Vagina (tissue), 2 donors: ENCODE measurements around the gene ABAT.

Experiments used
- POLR2A ChIP-seq, 2 donors: fragments of 450-650 bp; IDR thresholded peaks; one replicate each; pipeline ENCODE4 v1.6.1; 2017; ENCODE audit warnings: antibody characterized with exemption in 2 of 2, mild to moderate bottlenecking in 2 of 2, moderate library complexity in 2 of 2
- TF ChIP-seq, protein P1 (sequence below), 3 experiments: fragments of 450-650 bp in 2 of 3; fragments of 200-600 bp in 1 of 3; sonication (generic) in 1 of 3; IDR thresholded peaks; one replicate each; pipeline ENCODE4 v1.5.1; 2017 to 2019; ENCODE audit warnings: antibody characterized with exemption in 3 of 3, mild to moderate bottlenecking in 2 of 3, moderate library complexity in 2 of 3

DNA sequence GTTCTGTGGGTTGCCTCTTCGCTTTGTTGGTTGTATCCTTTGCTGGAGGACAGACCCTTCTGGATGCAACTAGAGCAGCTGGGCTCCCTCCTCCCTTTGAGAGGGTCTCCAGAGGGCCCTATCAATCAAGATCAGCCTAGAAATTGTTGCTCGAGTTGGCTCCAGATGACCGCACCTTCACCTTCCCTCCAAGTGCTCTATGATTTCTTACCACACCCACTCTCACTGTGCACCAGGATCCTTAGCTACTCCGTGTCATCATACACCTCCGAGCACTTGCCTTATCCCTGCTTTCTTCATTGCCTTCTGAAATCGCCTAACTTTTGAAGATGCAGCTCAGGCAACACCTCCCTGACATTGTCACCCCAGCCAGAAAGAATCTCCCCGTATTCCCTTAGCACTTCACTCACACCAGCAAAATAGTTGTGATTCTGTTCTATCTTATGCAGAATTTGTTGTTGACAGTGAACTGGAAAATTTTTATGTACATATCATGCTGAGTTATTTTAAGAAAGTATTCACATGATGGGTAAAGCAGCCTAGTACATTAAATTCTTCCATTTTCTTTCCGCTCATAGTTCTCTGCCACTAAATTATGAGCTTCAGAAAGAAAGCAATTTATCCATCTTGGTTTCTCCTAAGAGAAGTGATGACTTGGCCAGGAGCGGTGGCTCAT is 52.9 kb downstream of the ABAT start:
- TF ChIP-seq, protein P1, sequence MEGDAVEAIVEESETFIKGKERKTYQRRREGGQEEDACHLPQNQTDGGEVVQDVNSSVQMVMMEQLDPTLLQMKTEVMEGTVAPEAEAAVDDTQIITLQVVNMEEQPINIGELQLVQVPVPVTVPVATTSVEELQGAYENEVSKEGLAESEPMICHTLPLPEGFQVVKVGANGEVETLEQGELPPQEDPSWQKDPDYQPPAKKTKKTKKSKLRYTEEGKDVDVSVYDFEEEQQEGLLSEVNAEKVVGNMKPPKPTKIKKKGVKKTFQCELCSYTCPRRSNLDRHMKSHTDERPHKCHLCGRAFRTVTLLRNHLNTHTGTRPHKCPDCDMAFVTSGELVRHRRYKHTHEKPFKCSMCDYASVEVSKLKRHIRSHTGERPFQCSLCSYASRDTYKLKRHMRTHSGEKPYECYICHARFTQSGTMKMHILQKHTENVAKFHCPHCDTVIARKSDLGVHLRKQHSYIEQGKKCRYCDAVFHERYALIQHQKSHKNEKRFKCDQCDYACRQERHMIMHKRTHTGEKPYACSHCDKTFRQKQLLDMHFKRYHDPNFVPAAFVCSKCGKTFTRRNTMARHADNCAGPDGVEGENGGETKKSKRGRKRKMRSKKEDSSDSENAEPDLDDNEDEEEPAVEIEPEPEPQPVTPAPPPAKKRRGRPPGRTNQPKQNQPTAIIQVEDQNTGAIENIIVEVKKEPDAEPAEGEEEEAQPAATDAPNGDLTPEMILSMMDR (IDR thresholded peaks at IDR 0.05) = no peak
- TF ChIP-seq POLR2A (IDR thresholded peaks at IDR 0.05) = no peak
